Lung (tissue), 12 donors: Measurements from ENCODE around the gene GABRA1. TPM values are rescaled to one million over a fixed set of nuclear protein-coding genes. Genes with fewer than 3 reads are reported as not detected.

Experiments
- ATAC-seq: fragments of 200-7000 bp; cut with Tn5 transposase; one replicate; pipeline ENCODE4 v1.9.1; 2020; ENCODE audit warnings: moderate number of reproducible peaks; ENCODE audit not compliant: insufficient read depth, low FRiP score
- DNase-seq, 3 donors: peaks; one replicate each; pipeline ENCODE4 v3.0.0-alpha.2; 2013 to 2017
- H3K27ac ChIP-seq, 2 donors: one replicate each; pipeline ENCODE4 v1.5.1; 2013; ENCODE audit warnings: mild to moderate bottlenecking in 2 of 2, moderate library complexity in 2 of 2, control low read depth in 1 of 2, inconsistent platforms in 1 of 2, low read depth in 1 of 2, low read length in 1 of 2
- H3K27me3 ChIP-seq, 3 donors: one replicate each; pipeline ENCODE4 v1.5.1; 2013; ENCODE audit warnings: low read length in 2 of 3; ENCODE audit not compliant: control insufficient read depth in 3 of 3, insufficient read depth in 3 of 3
- H3K36me3 ChIP-seq, 4 donors: one replicate each; pipeline ENCODE4 v1.5.1; 2013; ENCODE audit warnings: low read length in 4 of 4, mild to moderate bottlenecking in 1 of 4, moderate library complexity in 1 of 4; ENCODE audit not compliant: control insufficient read depth in 4 of 4, insufficient read depth in 4 of 4
- H3K4me1 ChIP-seq, 5 donors: one replicate each; pipeline ENCODE4 v1.5.1; 2013; ENCODE audit warnings: low read length in 5 of 5, mild to moderate bottlenecking in 2 of 5, moderate library complexity in 1 of 5; ENCODE audit not compliant: control insufficient read depth in 5 of 5, insufficient read depth in 5 of 5
- H3K4me3 ChIP-seq: one replicate; pipeline ENCODE4 v1.5.1; 2013; ENCODE audit warnings: mild to moderate bottlenecking, control low read depth, moderate library complexity
- H3K9ac ChIP-seq, 2 donors: one replicate each; pipeline ENCODE4 v1.5.1; 2013; ENCODE audit warnings: low read length in 2 of 2, control low read depth in 1 of 2; ENCODE audit not compliant: insufficient read depth in 1 of 2
- H3K9me3 ChIP-seq, 4 donors: one replicate each; pipeline ENCODE4 v1.5.1; 2013; ENCODE audit warnings: low read length in 3 of 4, mild to moderate bottlenecking in 1 of 4, moderate library complexity in 1 of 4; ENCODE audit not compliant: control insufficient read depth in 4 of 4, insufficient read depth in 3 of 4
- WGBS, 2 donors: extraction: QIAGEN DNeasy Blood & Tissue Kit; methylation state at CpG; one replicate each; pipeline ENCODE4 v1.1.7; 2013; 5-methylcytosine and 5-hydroxymethylcytosine counted together
- polyA plus RNA-seq, 2 donors: library from polyadenylated mRNA; stranded (reverse); fragments of 200-250 nt; gene quantifications; one replicate each; pipeline ENCODE4 v1.2.1, GENCODE V29; 2013
- total RNA-seq, 2 donors: library from RNA; depleted of rRNA in 1 of 2; stranded (reverse); fragments of >200 nt in 1 of 2; gene quantifications; one replicate each; pipeline ENCODE4 v1.2.1, GENCODE V29; 2014 to 2021
- TF ChIP-seq, protein P1 (sequence below): IDR thresholded peaks from 2 replicates; pipeline ENCODE4 v1.5.1; 2012; ENCODE audit warnings: mild to moderate bottlenecking; ENCODE audit errors: control extremely low read depth, extremely low read depth
- donor health status: control.
- donor health status: control.
- donor health status: Bipolar disorder and iron deficiency.
- donor health status: healthy.
- donor health status: DM: yes; HTN: yes; CAD: no.

GABRA1 gene
- total and polyA plus RNA-seq, 4 donors, result 0.20 TPM; not detected in 3

DNA sequence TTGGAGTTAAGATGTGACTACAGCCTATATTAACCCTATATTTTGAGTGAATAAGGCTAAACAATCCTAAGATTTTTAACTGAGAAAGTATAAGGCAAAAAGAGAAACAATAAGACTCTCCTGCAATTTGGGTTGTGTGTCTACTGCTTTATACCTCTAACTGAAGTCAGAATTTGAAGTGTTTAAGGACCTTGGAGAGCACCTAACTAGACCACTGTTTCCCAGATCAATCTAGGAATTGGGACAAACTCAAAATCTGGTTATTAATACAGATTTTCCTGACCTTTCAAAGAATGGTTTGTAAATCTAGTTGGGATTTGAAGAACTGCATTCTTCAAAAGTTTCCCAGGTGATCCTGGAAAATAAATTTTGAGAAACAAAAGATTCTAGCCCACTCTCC is 42.1 kb downstream of the GABRA1 start:
- H3K27ac ChIP-seq, result no peak overlapping the region
- H3K9me3 ChIP-seq, result no peaks in the 10 kb centered on the region
- TF ChIP-seq, protein P1, sequence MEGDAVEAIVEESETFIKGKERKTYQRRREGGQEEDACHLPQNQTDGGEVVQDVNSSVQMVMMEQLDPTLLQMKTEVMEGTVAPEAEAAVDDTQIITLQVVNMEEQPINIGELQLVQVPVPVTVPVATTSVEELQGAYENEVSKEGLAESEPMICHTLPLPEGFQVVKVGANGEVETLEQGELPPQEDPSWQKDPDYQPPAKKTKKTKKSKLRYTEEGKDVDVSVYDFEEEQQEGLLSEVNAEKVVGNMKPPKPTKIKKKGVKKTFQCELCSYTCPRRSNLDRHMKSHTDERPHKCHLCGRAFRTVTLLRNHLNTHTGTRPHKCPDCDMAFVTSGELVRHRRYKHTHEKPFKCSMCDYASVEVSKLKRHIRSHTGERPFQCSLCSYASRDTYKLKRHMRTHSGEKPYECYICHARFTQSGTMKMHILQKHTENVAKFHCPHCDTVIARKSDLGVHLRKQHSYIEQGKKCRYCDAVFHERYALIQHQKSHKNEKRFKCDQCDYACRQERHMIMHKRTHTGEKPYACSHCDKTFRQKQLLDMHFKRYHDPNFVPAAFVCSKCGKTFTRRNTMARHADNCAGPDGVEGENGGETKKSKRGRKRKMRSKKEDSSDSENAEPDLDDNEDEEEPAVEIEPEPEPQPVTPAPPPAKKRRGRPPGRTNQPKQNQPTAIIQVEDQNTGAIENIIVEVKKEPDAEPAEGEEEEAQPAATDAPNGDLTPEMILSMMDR, result no peak
- DNase-seq (peak in 1 of 3 donors; percentile 49), ATAC-seq (no peak)
- H3K4me1 ChIP-seq, result no peaks in the 10 kb centered on the region
- H3K36me3 ChIP-seq, result no peaks in the 10 kb centered on the region
- H3K4me3 ChIP-seq, result no peak overlapping the region
- H3K9ac ChIP-seq, result no peak overlapping the region
- H3K27me3 ChIP-seq, result no peaks in the 10 kb centered on the region

DNA sequence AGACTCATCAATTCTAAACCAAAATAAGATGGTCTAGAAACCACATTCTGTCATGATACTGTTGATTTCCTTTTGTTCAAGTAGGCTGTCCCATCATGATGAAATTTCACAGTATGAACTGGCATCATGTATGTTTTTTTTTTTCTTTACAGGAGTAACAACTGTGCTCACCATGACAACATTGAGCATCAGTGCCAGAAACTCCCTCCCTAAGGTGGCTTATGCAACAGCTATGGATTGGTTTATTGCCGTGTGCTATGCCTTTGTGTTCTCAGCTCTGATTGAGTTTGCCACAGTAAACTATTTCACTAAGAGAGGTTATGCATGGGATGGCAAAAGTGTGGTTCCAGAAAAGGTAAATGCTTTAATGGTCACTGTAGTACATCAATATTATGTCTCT is 47.6 kb downstream of the GABRA1 start:
- no peak for ATAC-seq
- WGBS, 2 donors, result 88% methylated on average over 1 of the region's 1 CpG

DNA sequence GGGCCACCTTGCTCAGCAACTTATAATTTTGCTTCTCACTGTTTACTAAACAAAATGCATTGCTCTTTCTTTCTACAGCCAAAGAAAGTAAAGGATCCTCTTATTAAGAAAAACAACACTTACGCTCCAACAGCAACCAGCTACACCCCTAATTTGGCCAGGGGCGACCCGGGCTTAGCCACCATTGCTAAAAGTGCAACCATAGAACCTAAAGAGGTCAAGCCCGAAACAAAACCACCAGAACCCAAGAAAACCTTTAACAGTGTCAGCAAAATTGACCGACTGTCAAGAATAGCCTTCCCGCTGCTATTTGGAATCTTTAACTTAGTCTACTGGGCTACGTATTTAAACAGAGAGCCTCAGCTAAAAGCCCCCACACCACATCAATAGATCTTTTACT is 49.1 kb downstream of the GABRA1 start:
- TF ChIP-seq, protein P1, result no peak
- Histone ChIP-seq H3K9ac (no peak overlapping the region), H3K27me3 (no peaks in the 10 kb centered on the region), H3K36me3 (no peaks in the 10 kb centered on the region), H3K27ac (no peak overlapping the region), H3K9me3 (no peaks in the 10 kb centered on the region), H3K4me1 (no peaks in the 10 kb centered on the region), H3K4me3 (no peak overlapping the region)
- DNase-seq (no peak), ATAC-seq (no peak)
- 85 to 86% methylated on average over 7 of the region's 7 CpGs for WGBS, 2 donors

More for the DNA sequence above, 47.6 kb downstream of the GABRA1 start:
- no peak for DNase-seq
- H3K9ac ChIP-seq, result no peak overlapping the region
- TF ChIP-seq, protein P1, result no peak
- no peak overlapping the region for H3K27ac ChIP-seq
- no peak overlapping the region for H3K4me3 ChIP-seq
- H3K36me3 ChIP-seq, result no peaks in the 10 kb centered on the region
- no peaks in the 10 kb centered on the region for H3K27me3 ChIP-seq
- no peaks in the 10 kb centered on the region for H3K4me1 ChIP-seq
- H3K9me3 ChIP-seq, result no peaks in the 10 kb centered on the region

DNA sequence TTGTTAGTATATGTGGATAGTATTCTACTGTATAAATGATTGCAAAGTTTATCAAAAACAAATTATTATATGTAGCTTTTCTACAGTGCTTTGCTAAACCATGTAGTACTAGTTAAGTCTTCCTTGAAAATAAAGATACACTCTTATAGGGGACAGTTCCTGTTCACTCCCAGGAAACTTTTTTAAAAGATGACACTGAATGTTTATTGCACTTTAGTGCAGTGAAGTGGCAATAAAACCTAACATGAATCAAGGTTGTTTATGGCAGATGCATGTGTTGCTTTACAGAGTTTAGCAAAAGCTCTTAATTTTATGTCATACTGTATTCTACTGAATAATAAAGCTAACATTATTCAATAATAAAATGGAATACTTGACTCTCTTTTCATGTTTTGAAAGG is 51.7 kb downstream of the GABRA1 start:
- no peaks in the 10 kb centered on the region for H3K27me3 ChIP-seq
- no peak for ATAC-seq
- H3K9ac ChIP-seq, result no peak overlapping the region
- H3K36me3 ChIP-seq, result no peaks in the 10 kb centered on the region
- H3K4me1 ChIP-seq, result no peaks in the 10 kb centered on the region
- TF ChIP-seq, protein P1, result no peak
- no peak overlapping the region for H3K27ac ChIP-seq
- no peak for DNase-seq
- H3K9me3 ChIP-seq, result no peaks in the 10 kb centered on the region
- H3K4me3 ChIP-seq, result no peak overlapping the region
